ENCODE data around the gene PCDH1.

PCDH1 gene

GRCh38 chr5:141881886-141882285 lies 3.7 kb upstream of the PCDH1 start:
- no peak overlapping the region for H3K4me3 ChIP-seq (ENCODE audit: low read length)
- no peak for TF ChIP-seq ZNF274 (IDR thresholded peaks at IDR 0.05; ENCODE audit: low read depth, low read length)

GRCh38 chr5:141880961-141881801 lies 3.0 kb upstream of the PCDH1 start:
- no peak overlapping the region for H3K4me3 ChIP-seq (ENCODE audit: low read length)
- no peak for TF ChIP-seq ZNF274 (IDR thresholded peaks at IDR 0.05; ENCODE audit: low read depth, low read length)

- TF ChIP-seq ZNF274 (IDR thresholded peaks at IDR 0.05; ENCODE audit: low read depth, low read length): no peak
- H3K4me3 ChIP-seq (ENCODE audit: low read length): no peak overlapping the region
Observed at GRCh38 chr5:141879941-141880738, 1.9 kb upstream of the PCDH1 start.

GRCh38 chr5:141879426-141879759 lies 1.2 kb upstream of the PCDH1 start:
- H3K4me3 ChIP-seq (ENCODE audit: low read length): no peak overlapping the region
- no peak for TF ChIP-seq ZNF274 (IDR thresholded peaks at IDR 0.05; ENCODE audit: low read depth, low read length)

GRCh38 chr5:141878711-141879425 lies 658 bp upstream of the PCDH1 start:
- TF ChIP-seq ZNF274 (IDR thresholded peaks at IDR 0.05; ENCODE audit: low read depth, low read length): no peak
- no peak overlapping the region; the same call in 1 of the 2 replicates for H3K4me3 ChIP-seq (ENCODE audit: low read length)

- H3K4me3 ChIP-seq (ENCODE audit: low read length): no peak overlapping the region
- TF ChIP-seq ZNF274 (IDR thresholded peaks at IDR 0.05; ENCODE audit: low read depth, low read length): no peak
Observed at GRCh38 chr5:141877356-141878185, 639 bp downstream of the PCDH1 start.

- TF ChIP-seq ZNF274 (IDR thresholded peaks at IDR 0.05; ENCODE audit: low read depth, low read length): no peak
- H3K4me3 ChIP-seq (ENCODE audit: low read length): no peak overlapping the region
Observed at GRCh38 chr5:141876628-141877355, 1.4 kb downstream of the PCDH1 start.

- no peak overlapping the region for H3K4me3 ChIP-seq (ENCODE audit: low read length)
- no peak for TF ChIP-seq ZNF274 (IDR thresholded peaks at IDR 0.05; ENCODE audit: low read depth, low read length)
Observed at GRCh38 chr5:141875795-141876627, 2.2 kb downstream of the PCDH1 start.

- no peak for TF ChIP-seq ZNF274 (IDR thresholded peaks at IDR 0.05; ENCODE audit: low read depth, low read length)
- H3K4me3 ChIP-seq (ENCODE audit: low read length): no peak overlapping the region
Observed at GRCh38 chr5:141875022-141875740, 3.0 kb downstream of the PCDH1 start.

- TF ChIP-seq ZNF274 (IDR thresholded peaks at IDR 0.05; ENCODE audit: low read depth, low read length): no peak
- no peak overlapping the region for H3K4me3 ChIP-seq (ENCODE audit: low read length)
Observed at GRCh38 chr5:141874262-141874964, 3.8 kb downstream of the PCDH1 start.

GRCh38 chr5:141873933-141874261 lies 4.3 kb downstream of the PCDH1 start:
- H3K4me3 ChIP-seq (ENCODE audit: low read length): no peak overlapping the region
- no peak for TF ChIP-seq ZNF274 (IDR thresholded peaks at IDR 0.05; ENCODE audit: low read depth, low read length)
